BJ (cell line): ENCODE data around the gene CSNK1E. TPM values are rescaled to one million over a fixed set of nuclear protein-coding genes. Genes with fewer than 3 reads are reported as not detected.

Source experiments
- CTCF ChIA-PET: fragments of 350-600 bp; formaldehyde crosslinking; extraction: SDS; loops from one replicate; lab custom pipeline; 2021; ENCODE audit warnings: antibody characterized with exemption, inconsistent platforms; lab: Yijun Ruan, JAX
- POLR2A ChIA-PET: fragments of 300-600 bp; sonication (Branson Sonifier 250); formaldehyde crosslinking; extraction: SDS; loops from one replicate; lab custom pipeline; 2021; ENCODE audit warnings: antibody characterized with exemption; lab: Charles Lee
- DNase-seq: peaks from one replicate; pipeline ENCODE4 v3.0.0-alpha.2; 2011; ENCODE audit warnings: low read depth
- H3K27me3 ChIP-seq: 2 replicates; pipeline ENCODE4 v1.6.0; 2011; ENCODE audit warnings: low read length; ENCODE audit not compliant: control insufficient read depth, insufficient read depth
- H3K36me3 ChIP-seq: 2 replicates; pipeline ENCODE4 v1.5.1; 2011; ENCODE audit warnings: low read length; ENCODE audit not compliant: control insufficient read depth, insufficient read depth
- H3K4me3 ChIP-seq: 2 replicates; pipeline ENCODE4 v1.5.1; 2011; ENCODE audit warnings: low read depth, mild to moderate bottlenecking, control low read depth, low read length
- CTCF ChIP-seq: IDR thresholded peaks from 2 replicates; pipeline ENCODE4 v1.5.1; 2011; ENCODE audit warnings: low read depth, mild to moderate bottlenecking, control low read depth, inconsistent platforms, low read length, moderate library complexity; ENCODE audit not compliant: insufficient read depth
- polyA plus RNA-seq: library from polyadenylated mRNA; depleted of rRNA; stranded (reverse); fragments of >200 nt; gene quantifications from 2 replicates; pipeline ENCODE4 v1.2.3, GENCODE V29; 2011

CSNK1E gene
- polyA plus RNA-seq, 1 experiment, result 183 TPM

- CTCF ChIA-PET, result no interaction called here
- Histone ChIP-seq H3K27me3 (no peaks in the 10 kb centered on the region), H3K4me3 (no peak overlapping the region), H3K36me3 (peaks cover 32% of the 10 kb centered on the region)
- TF ChIP-seq CTCF, result no peak
- POLR2A ChIA-PET, result no interaction called here
- no peak for DNase-seq
These were observed 6.5 kb downstream of the CSNK1E start for GRCh38 chr22:38310518-38311322.

GRCh38 chr22:38309614-38310517 lies 7.4 kb downstream of the CSNK1E start:
- H3K27me3 ChIP-seq, result no peaks in the 10 kb centered on the region
- no peak for DNase-seq
- no peak overlapping the region for H3K4me3 ChIP-seq
- ChIA-PET POLR2A (interaction anchor here (0.5 kb wide), 1 partner anchor 8 kb away, joined by 3 read pairs; no protein-coding TSS in a partner anchor), CTCF (no interaction called here)
- H3K36me3 ChIP-seq, result peaks cover 32% of the 10 kb centered on the region
- TF ChIP-seq CTCF, result no peak

- DNase-seq, result no peak
- no peak for TF ChIP-seq CTCF
- ChIA-PET POLR2A (interaction anchor here (0.5 kb wide), 1 partner anchor 9 kb away, joined by 3 read pairs; no protein-coding TSS in a partner anchor), CTCF (interaction anchor here (0.6 kb wide), 1 partner anchor 206 kb away, joined by 3 read pairs; no protein-coding TSS in a partner anchor)
- no peaks in the 10 kb centered on the region for H3K27me3 ChIP-seq
- no peak overlapping the region for H3K4me3 ChIP-seq
- peaks cover 34% of the 10 kb centered on the region for H3K36me3 ChIP-seq
These were observed 8.3 kb downstream of the CSNK1E start for GRCh38 chr22:38308791-38309498.

- Histone ChIP-seq H3K36me3 (peaks cover 49% of the 10 kb centered on the region), H3K4me3 (no peak overlapping the region)
These were observed 11.5 kb downstream of the CSNK1E start for GRCh38 chr22:38305471-38306448.

More at GRCh38 chr22:38305471-38306448, 11.5 kb downstream of the CSNK1E start:
- DNase-seq, result no peak
- no peaks in the 10 kb centered on the region for H3K27me3 ChIP-seq
- POLR2A ChIA-PET, result interaction anchor here (0.6 kb wide), 2 partner anchors 27 to 94 kb away, joined by 3 to 4 read pairs; no protein-coding TSS in a partner anchor
- no peak for TF ChIP-seq CTCF
- CTCF ChIA-PET, result interaction anchor here (0.6 to 1.0 kb wide), 4 partner anchors 19 to 1022 kb away, joined by 3 to 4 read pairs (median 3); partner anchors contain the start of gene TOMM22
